ENCODE measurements around the gene ZNF136.

The ZNF136 gene

GRCh38 chr19:12194827-12195731 is 32.2 kb downstream of the ZNF136 start:
- DNase-seq, result peak; percentile 8 to 68 (median 36)

GRCh38 chr19:12198136-12198535 is 35.2 kb downstream of the ZNF136 start:
- no peak for DNase-seq

DNA sequence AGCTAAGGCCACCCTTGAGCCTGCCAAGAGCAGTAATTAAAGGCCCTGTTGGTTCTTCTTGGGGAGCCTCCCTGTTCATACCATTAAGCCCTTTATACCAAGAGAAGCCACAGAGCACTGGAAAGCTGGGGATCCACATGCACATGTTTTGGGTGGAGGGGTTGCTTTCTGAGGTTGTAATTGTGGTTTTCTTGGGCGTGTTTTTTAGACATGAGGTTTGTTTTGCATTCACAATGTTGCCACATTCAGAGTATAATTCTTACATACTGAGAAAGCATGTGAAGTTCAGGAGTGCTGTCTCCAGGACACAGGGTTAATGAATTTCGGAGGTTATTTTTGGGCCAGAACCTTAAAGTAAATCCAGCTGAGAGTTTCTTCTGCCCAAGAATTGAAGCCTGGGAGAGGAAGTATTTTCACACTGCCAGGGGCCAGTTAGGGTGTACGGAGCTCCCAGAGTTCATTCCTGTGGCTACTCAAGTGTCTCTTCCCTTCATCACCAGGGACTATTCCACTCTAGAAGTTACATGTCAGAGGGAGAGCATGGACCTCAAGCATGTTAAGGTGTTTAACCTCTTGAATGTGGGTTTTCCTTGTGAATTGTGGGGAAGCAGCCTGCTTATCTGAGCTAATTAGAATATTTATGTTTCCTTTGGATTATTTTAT is 37.0 kb downstream of the ZNF136 start:
- DNase-seq, result no peak

DNA sequence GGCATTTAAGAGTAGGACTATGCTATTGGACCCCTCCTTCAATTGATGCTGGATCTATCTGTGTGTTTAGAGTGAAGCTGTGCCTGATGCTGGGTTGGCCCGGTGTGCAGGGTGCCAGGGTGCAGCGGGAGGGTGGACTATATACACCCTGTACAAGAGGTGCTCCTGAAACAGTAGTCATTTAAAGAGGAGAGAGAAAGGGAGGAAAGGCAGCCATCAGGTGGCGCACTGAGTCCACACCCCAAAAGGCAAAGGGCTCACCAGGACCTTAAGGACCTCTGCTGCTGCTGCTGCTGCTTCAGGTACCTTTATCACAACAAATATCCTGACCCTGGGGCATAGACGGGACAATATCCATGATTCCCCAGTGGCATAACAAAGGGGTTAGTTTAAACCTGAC is 39.4 kb downstream of the ZNF136 start:
- DNase-seq, result peak; percentile 11 to 45 (median 36)

DNA sequence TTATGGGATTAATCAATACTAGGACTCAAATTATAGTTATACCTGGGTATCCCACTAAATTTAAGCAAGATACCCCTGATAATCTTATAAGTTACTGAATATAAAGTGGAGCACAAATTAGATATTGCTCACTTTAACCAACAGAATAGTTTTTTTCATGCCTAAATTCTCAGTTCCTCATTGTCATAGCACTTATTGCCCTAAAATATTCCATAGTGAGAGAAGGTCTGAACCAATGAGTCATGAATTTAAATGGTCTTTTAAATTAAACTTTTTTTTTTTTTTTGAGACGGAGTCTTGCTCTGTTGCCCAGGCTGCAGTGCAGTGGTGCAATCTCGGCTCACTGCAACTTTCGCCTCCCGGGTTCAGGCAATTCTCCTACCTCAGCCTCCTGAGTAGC is 42.4 kb downstream of the ZNF136 start:
- no peak for DNase-seq

DNA sequence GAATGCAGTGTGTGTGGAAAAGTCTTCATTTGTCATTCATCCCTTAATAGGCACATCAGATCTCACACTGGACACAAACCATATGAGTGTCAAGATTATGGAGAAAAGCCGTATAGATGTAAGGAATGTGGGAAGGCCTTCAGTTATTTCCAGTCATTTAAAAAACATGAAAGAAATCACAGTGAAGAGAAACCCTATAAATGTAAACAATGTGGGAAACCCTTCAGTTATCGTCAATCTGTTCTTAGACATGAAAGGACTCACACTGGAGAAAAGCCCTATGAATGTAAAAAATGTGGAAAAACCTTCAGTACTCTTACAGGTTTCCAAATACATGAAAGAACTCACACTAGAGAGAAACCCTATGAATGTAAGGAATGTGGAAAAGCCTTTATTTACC is 45.3 kb downstream of the ZNF136 start:
- DNase-seq, result no peak

GRCh38 chr19:12217332-12217731 is 54.4 kb downstream of the ZNF136 start:
- no peak for DNase-seq

DNA sequence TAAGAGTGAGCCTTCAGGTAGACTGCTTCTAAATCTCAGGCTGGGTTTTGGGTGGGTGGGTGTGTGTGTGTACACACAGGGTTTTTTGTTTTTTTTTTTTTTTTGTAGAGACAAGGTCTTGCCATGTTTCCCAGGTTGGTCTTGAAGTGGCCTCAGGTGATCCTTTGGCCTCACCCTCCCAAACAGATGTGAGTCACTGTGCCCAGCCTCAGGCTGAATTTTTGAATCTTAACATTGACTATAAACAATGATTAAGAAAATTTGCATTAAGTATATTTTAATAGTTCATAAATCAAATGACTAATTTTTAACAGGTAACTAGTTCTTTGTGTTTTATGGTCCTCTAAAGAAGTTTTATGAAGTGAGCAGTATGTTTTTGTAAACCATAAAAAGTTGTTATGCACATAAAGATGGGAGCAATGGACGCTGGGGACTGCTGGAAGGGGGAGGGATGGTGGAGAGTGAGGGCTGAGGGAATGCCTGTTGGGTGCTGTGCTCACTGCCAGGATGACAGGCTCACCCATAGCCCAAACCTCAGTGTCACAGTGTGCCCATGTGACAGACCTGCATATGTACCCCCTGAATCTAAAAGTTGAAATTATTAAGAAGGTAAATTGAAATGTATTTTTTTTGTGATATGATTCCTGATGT is 60.2 kb downstream of the ZNF136 start:
- DNase-seq, result no peak

DNA sequence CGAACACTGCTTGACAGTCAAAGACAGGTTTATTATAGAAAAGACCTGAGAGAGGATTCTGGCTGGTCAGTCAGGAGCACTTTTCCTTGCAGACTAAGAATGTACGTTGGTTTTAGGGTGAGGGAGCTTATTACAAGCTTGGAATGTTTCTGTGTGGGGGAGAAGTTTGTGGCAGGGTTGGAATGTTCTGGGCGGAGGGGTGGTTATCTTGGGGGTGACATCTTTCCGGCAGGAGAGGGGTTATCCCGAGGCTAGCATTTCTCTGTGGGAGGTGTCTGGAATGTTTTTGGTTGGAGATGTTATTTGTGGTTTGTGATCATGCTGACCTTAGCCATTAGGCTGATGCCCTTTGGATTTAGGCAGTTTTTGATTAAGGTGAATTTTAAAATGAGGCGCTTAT is 61.8 kb downstream of the ZNF136 start:
- no peak for DNase-seq

DNA sequence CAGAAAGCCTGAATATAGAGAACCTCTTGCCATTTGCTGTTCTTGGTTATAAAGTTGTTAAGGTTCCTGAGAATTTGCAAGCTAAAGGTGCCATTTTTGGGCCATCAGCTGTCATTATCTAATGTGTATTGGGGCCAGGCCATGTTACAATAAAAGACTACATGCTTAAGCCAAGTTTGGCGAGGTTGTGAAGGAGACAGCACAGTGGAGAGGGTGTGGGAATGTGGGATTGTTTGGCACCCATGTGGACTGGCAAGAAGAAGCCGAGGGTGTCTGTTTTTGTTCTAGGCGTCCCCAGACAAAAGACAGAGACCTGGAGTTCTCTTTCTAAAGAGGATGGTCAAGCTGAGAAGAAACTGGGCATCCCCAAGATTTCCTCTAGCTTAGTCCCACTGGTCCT is 67.1 kb downstream of the ZNF136 start:
- DNase-seq, result no peak

- DNase-seq, result no peak
Measured at GRCh38 chr19:12230751-12231733, 68.1 kb downstream of the ZNF136 start.

- no peak for DNase-seq
Measured at GRCh38 chr19:12232961-12233360, 70.1 kb downstream of the ZNF136 start.

DNA sequence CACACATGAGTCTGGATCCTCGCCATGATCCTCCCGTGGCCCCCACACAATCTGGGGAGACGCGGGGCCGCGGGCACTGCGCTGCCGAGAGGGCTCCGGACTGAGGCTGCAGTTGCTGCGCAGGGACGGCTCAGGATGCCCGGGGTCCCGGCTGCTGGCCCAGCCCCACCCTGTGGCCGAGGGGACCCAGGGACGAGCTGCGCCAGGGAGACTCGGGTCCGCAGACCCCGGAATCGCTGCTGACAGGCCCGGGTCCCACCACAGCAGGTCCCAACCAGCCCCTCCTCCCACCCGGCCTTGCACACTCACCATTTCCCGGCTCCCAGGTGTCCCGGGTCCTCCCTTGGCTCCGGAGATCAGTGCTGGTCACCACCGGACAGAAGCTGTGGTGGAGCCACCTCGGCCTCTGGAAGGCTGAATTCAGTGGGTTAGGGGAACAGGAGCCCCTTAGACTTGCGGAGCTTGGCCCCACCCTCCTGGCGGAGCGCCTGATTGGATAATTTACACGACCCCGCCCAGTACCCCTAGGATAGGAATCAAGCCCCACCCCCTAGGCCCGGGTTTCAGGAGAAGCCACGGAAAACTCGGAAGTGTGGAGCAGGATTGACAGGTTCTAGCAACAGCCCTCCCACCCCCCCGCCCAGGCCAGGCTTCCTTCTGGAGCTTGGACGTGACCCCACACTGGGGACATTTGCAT is 74.4 kb downstream of the ZNF136 start:
- DNase-seq, result no peak
